HG02870 (cell line): ENCODE measurements around the gene DTX1.

Experiments
- ATAC-seq: cut with Tn5 transposase; IDR thresholded peaks from one replicate; pipeline ENCODE4 v1.9.1; 2021; ENCODE audit warnings: mild to moderate bottlenecking, moderate library complexity; ENCODE audit not compliant: unreplicated experiment

Gene DTX1

DNA sequence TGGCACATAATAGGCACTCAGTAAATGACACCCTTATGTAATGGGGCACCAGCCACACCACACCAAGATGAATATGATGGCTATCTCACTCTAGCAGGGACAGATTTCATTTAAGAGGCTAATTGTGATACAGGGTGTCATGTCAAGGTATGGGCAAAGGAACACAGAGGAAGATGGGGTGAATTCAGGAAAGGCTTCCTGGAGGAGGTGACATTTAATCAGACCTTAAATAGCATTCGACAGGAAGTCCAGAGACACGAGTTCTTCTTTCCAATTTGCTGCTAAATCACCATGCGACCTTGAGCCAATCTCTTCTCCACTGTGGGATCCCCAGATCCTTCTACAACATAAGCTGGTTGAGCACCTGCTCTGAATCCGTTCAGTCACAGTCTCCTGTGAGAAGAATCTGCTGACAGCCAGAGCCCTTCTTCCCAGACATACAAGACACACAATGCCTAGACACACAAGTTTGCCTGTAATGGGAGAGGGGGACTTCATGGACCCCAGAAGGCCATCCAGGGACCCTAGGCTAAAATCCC, 1.5 kb upstream of the DTX1 start:
- no peak for ATAC-seq

DNA sequence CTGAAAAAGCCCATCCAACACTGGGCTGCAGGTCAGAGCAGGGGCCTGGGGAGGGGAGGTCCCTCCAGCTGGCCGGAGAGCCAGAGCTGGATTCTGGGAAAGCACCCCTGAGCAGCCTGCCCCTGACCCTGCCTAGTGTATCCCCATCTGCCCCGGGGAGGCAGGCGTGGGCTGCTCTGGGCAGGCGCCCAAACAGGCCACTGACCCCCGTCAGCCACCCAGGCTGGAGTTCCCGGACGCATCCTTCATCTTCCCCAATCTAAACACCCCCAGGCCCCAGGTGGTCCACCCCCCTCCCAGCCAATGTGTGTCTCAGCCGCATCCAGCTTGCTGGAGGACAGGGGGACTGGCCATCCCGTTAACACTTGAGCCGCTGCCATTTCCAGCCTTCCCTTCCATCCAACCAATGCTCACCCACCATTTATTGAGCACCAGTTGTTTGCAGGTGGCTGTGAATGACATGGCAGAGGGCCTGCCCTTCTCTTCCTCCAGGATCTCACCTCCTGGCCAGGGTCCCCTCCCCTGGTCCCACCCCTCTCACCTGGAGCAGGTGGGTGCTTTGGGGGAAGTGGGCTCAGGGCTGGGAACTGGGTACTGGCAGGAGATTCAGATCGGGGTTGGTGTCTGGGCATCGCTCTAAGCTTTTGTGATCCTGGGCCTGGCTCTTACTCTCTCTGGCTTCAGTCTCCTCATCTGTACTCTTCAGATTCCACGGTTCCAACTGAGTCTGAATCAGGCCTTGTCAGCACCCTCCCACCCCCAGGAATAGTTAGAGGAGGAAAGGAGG, 743 bp upstream of the DTX1 start:
- no peak for ATAC-seq

DNA sequence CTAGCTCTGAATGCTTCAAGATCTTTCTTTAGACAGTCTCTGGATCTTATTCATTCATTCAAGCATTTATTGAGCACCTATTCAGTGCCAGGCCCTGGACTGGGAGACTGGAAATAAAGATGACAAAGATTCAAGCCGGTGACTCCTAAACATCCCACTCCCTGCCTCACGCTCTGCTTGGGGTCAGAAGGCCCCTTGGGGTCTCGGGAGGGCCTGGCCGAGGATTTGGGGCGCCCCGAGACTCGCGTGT, 224 bp upstream of the DTX1 start:
- no peak for ATAC-seq

DNA sequence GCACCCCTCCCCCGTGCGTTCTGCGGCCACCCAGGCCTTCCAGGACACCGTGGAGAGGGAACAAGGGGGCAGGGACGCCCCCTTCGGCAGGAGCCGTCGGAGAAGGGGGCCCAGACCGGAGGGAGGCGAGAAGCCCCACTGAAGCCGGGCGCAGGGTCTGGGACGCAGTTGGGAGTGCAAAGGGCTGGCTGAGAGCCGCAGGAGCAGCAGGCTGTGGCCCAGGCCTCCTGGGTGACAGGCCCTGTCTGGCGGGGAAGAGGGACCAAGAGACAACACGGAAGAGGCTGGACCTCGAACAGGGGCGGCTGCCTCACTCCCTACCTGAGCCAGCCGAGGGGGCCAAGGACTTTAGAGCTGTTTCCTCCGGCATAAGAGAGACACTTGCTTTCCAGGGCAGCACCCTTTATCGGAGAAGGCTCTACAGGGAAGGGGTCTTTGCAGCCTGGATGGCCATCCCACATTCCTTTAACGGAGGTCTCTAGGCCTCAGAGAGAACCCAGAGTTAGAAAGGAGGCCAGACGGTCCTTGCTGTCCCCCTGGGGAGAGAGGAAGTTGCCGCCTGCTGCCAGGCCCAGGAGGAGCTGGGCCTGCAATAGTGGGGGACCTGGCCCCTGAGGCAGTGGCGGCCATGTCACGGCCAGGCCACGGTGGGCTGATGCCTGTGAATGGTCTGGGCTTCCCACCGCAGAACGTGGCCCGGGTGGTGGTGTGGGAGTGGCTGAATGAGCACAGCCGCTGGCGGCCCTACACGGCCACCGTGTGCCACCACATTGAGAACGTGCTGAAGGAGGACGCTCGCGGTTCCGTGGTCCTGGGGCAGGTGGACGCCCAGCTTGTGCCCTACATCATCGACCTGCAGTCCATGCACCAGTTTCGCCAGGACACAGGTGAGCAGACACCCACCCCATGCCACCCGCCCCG, 1.3 kb downstream of the DTX1 start:
- ATAC-seq = no peak

DNA sequence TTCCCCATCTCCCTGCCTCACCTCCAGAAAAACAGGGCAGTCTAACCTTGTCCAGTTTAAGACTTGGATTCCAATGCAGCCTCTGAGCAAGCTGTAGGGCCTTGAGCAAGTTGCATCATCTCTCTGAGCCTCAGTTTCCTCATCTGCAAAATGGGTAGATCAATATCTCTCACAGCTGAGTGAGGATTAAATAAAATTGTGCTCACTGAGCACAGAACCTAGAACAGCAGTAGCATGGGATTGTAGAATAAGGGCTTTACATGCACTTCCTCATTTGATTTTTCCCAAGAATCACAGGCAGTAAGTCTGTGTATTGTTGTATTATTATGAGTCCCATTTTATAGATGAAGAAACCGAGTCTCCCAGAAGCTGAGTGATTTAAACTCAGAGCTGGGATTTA, 2.0 kb downstream of the DTX1 start:
- no peak for ATAC-seq

DNA sequence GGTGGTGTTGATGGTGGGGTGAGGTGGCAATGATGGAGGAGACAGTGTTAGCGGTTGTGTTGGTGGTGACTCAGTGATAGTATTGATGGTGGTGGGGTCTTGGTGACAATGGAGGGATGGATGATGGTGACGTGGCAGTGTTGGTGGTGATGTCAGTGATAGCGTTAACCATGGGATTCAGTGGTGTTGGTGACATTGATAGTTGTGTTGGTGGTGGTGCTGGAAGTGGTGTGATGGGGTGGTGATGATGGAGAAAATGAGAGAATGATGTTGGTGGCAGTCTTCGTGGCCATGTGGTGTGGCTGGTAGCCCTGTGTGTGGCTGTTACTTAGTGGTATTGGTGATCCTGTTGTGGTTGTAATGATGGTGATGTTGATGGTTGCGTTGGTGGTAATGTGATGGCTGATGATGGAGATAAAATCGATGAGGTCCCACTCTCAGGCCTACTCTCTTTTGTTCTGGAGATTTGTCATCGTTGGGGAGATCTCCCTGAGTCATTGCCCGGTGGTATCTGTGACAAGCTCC, 2.6 kb downstream of the DTX1 start:
- ATAC-seq = no peak

DNA sequence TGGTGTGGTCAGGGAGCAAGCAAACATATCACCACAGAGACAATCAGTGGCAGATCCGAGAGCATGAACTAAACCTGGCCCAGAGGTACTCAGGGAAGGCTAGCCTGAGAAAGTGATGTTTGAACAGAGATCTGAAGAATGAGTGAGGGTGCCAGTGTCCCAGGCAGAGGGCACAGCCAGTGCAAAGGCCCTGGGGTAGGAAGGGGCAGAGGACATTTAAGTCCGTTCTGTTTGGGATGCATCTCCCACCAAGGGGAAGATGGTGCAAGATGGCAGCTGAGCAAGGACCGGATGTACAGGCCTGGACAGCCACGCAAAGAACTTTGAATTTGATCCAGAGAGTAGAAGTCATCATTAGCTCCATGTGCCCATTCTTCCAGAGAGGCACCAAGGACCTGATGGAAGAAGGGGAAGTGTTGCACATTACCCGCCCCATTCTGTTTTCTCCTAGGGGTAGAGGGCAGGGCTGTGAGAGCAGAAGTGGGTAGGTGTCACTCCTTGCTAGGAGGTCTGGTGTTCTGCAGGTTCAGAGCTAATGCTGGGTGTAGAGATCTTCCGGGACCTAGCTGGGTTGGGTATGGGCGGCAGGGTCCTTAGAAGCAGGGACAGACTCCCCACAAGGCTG, 3.9 kb downstream of the DTX1 start:
- ATAC-seq = no peak

DNA sequence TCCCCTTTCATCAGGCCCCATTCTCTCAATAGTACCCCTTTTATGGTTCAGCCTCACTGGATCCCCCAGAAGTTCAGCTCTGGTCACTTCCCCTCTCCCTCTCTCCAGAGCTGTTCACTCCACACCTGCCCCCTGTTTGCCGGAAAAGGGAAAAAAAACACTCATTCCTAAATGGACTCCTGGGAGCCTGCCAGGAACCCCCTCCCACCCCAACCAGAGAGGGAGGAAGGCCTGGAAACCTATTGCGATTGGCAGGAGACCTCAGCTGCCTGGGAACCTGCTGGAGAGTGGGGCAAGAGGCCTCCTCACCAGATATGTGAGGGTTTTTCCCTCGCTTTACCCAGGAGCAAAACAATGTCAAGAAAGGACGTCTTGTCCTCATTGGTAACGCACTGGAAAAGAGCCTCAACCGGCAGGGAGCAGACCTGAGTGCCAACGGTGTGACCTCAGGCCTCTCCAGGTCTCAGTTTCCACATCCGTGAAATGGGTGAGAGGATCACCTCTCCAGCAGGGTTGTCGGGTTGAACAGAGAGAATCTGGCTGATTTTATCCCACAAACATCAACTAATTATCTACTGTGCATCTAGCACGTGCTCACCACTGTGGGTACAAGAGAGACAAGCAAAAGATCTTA, 4.6 kb downstream of the DTX1 start:
- ATAC-seq = no peak

DNA sequence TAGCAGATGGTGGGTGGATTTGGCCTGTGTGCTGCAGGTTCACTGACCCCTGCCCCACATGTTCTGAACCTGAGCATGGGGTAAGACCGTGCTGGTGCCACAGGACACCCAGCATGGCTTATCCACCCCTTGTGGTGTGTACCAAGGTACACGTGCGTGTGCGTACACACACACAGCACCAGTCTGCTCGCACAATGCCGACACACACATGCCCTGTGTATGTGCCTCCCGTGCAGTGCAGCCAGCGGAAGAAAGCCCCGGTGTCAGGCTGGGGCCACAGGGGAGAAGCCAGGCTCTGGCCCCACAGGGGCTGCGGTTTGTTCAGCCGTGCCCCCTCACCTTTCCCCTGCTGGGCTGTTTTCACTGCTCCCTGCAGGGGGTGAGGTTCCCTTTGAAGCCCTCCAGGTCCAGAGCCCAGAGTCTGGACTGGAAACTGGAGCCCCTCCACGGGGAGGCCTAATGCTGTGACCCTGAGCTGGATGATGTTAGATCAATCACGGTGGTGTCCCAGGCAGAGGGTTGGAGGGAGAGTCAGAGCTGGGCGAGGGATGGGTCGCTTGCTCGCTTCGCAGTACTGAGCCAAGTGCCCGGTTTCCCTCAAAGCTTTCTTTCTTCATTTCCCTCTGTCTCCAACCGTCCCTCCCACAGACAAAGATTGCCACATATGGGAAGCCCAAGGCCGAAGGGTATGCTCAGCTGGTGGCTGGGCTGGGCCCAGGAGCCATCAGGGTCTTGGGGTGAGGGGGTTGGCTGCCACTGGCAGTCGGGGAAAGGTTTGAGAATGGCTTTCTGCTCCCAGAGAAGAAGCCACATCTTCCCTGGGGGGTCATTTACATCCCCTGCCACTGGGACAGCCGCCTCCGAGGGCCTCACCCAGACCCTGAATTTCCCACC, 6.2 kb downstream of the DTX1 start:
- no peak for ATAC-seq

DNA sequence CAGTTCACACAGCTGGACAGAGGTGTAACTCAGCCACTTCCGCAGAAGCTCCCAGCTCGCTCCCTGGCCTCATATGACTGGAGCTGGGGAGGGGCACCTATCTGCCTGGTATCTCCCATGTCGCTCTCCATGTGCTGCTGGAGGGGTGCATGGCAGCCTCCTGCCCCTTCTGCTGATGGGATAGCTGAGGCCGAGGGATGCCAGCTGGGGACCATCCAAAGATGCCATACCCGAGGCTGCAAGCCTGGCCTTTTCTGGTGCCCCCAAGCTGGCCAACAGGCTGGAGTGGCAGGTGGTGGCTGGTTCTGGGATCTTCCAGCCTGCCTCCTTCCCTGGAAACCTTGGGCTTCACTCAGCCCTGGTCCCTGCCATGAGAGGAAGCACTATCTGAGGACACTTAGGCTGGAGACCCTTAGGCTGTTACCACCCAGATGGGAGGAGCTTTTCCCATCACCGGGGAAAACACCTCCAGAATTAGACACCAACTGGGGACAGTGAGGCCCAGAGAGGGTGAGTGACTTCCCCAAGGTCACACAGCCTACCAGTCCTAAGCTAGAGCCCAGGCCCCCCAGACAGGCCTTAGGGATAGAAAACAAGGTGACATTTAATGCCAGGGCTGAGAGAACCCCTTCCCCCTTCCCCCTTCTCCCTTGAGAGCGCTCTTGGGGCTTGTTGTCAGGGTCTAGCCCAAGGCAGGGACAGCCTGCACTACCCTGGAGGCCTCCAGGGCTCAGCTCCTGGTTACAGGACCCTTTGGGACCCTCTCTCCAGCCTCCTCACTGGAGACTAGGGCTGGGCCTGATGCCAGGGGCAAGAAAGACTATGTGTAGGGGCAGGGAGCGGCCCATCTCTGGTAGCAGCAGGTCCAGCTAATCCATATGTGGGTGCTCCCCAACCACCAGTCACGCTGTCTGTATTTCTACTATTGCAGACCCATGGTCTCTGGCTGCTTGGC, 7.1 kb downstream of the DTX1 start:
- ATAC-seq = no peak

DNA sequence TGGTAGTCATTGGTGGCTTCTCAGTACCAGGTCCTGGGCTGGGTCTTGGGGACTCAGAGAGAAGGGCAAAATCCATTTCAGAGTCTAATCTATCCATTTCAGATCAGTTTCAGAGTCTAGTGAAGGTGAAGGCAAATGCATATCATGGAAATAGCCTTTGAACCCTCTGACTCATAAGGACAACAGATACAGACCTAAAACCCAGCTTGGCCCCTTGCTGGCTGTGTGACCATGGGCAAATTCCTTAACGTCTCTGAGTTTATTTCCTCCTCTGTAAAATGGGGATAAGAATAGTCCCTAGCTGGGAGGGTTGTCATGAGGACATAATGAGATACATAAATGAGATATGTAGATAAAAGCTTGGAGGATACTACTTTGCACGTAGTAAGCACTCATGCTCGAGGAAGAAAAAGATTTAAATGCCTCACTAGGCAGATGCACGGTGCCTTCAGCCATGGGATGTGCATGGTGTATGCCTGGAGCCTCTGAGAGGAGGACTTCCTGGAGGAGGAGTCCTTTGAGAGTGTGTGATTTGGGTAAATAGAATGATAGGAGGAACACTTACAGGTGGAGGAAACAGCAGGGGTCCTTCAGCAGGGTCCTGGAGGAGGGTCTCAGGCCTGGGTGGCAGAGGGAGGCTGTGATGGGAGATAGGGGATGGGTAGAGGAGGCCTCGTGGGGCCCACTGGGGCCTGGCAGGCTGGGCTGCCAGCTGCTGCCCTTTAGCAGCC, 8.0 kb downstream of the DTX1 start:
- ATAC-seq = no peak

DNA sequence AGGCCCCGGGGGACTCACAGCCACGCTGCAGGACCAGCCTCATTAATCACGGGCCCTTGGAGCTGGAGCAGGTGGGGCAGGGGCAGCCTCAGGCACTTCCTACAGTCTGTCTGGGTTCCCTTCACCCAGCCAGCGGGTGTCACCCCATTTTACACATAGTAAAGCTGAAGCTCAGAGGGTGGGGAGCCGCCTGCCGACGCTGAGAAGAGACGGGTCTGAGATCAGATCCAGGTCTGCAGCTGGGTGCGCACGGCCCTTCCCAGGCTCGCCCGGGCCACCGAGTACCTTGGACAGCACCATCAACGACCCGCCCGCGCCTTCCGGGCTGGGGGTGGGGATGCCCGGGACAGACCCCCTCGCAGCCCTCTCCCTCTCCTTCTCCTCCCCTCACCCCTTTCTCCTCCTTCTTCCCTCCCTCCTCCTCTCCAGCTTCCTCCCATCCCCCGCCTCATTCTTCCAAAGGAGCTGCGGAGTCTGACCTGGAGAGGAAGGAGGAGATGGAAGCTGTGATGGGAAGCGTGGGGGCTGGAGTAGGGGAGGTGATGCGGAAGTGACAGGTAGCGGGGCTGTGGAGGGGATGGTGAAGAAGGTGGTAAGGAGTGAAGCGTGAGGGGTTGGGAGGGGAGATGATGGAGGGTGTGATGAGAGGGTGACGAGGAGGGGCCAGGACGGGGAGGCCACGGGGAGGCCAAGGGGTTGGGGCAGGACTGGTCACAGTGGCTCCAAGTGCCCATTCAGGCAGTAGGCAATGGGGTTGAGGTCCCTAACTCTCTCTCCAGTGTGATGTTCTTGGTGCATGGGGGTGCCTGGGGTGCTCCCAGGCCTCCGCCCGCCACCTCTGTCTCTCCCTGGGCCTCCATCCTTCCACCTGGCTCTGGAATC, 8.8 kb downstream of the DTX1 start:
- no peak for ATAC-seq

DNA sequence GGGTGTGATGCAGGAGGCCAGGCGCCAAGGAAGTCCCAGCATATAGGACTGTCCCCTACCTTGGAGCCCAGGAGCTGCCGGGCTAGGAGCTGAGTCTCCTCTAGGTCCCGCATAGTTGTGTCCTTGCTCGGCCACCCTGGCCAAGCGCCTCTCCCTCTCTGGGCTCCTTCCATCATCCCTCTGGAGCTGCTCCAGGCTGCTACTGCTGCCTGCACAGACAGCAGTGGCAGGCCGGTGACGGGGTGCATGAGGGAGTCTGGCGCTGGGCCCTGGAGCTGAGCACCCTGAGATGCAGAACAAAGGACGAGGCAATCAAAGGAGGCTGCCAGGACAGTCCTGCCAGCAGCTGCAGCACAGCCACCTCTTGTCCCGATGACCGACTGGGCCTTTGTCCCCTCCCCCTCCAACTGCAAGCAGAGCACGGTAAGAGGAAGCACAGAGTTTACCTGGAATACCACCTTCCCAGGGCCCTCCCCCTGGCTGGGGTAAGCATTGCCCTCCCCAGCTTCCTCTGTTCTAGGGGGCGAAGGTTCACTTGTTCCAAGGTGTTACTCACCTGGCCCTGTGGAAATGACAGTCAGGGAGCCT, 10.4 kb downstream of the DTX1 start:
- no peak for ATAC-seq

DNA sequence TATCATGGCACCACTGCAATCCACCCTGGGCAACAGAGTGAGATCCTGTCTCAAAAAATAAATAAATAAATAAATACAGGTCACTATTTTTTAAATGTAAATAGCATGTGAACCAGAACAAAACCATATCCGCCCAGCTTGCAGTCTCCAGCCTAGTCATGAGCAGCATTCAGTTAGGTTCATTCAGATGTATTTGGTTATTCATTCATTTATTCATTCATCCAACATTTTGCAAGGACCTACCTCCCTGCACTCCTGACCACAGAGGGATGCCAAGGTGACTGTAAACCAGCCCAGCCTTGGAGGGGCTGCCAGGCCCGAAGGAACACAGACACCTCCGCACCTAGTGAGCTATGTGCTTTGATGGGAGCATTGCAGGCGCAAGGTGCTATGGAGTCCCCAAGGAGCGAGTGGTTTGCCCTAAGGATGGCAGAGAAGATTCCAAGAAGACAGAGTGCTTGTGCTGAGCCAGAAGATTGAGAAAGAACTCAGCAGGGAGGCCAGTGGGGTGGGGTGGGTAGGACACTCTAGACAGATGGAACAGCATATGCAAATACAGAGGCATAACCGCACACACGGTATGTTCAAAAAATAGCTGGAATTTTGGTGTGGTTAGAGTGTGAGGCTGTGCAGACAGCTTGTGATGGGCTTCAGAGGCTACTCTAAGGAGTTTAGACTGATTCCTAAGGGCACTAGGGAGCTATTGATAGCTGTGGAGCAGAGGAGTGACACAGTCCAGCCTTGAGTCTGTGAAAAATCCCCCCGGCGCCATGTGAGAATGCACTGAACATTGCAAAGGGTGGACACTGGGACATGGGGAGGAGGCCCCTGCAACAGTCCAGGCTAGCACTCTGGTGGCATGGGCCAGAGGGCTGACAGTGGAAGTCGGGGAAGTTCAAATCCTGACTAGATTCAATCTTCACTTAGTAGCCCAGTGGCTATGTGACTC, 11.7 kb downstream of the DTX1 start:
- ATAC-seq = no peak

DNA sequence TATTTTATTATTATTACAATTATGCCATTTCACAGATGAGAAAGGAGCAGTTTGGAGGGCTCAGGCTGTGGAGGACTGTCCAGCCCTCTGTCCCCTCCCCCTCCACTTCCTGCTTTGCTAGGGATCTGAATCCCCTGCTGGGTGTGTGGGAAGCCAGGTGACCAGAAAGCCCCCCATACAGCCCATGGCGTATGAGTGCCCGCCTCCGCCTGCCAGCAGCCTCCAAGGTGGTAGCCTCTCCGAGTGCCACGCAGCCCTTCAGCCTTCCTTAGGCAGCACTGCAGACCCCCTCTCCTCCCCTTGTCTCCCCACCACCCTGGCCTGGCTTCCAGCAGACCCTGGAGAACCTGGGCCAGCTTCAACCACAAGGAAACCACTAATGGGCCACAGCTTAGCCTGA, 12.6 kb downstream of the DTX1 start:
- ATAC-seq = no peak

DNA sequence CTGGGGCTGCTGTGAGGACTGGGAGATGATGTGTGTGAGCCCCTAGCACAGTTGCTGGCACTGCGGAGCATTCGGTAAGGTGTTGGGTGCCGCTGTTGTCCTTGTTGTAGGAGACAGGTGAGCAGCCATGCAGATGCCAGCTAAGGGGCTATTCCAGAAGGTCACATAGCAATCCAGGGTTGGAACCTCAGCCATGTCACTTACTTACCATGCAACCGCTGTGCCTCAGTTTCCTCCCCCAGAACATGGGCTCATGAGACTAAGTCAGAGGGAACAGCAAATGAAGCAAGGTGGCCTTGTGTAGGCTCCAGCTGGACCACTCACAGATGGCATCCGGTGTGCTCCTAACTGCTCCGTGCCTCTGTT, 13.2 kb downstream of the DTX1 start:
- ATAC-seq = no peak
